Thyroid gland (tissue), 4 donors: ENCODE results near the gene UNC5C. TPM values are rescaled to one million over a fixed set of nuclear protein-coding genes. Genes with fewer than 3 reads are reported as not detected.

Experiments
- DNase-seq, 2 donors: peaks; one replicate each; pipeline ENCODE4 v3.0.0-alpha.2; 2019
- H3K27ac ChIP-seq, 3 donors: fragments of 200-600 bp; sonication (generic); 1 replicate in 2 of 3; 2 replicates in 1 of 3; pipeline ENCODE4 v1.5.1; 2016 to 2019; ENCODE audit warnings: mild to moderate bottlenecking in 1 of 3, moderate library complexity in 1 of 3
- H3K27me3 ChIP-seq: fragments of 200-600 bp; sonication (generic); one replicate; pipeline ENCODE4 v1.5.1; 2019
- H3K36me3 ChIP-seq, 2 donors: fragments of 200-600 bp; sonication (generic); one replicate each; pipeline ENCODE4 v1.5.1; 2016 to 2019
- H3K4me1 ChIP-seq, 2 donors: fragments of 200-600 bp; sonication (generic); one replicate each; pipeline ENCODE4 v1.5.1; 2017 to 2019
- H3K4me3 ChIP-seq, 3 donors: fragments of 200-600 bp; sonication (generic); replicated peaks in 1 of 3; 1 replicate in 2 of 3; 2 replicates in 1 of 3; pipeline ENCODE4 v1.5.1; 2016; ENCODE audit warnings: mild to moderate bottlenecking in 1 of 3
- H3K9me3 ChIP-seq: fragments of 200-600 bp; sonication (generic); one replicate; pipeline ENCODE4 v1.5.1; 2017
- CTCF ChIP-seq, 6 experiments: fragments of 200-600 bp in 3 of 6; fragments of 450-650 bp in 3 of 6; sonication (generic) in 3 of 6; IDR thresholded peaks; one replicate each; pipeline ENCODE4 v1.5.1; 2016 to 2019; ENCODE audit warnings: antibody characterized with exemption in 6 of 6, mild to moderate bottlenecking in 2 of 6, inconsistent platforms in 1 of 6, moderate library complexity in 1 of 6
- POLR2A ChIP-seq, 2 donors: fragments of 450-650 bp; IDR thresholded peaks; one replicate each; pipeline ENCODE4 v1.6.1; 2017; ENCODE audit warnings: antibody characterized with exemption in 2 of 2, mild to moderate bottlenecking in 2 of 2, moderate library complexity in 1 of 2
- WGBS, 2 donors: methylation state at CpG; one replicate each; pipeline ENCODE4 v1.1.5; 2017; 5-methylcytosine and 5-hydroxymethylcytosine counted together
- intact Hi-C: fragments of 100-400 bp; cut with DNase I; formaldehyde crosslinking; loops from one replicate; pipeline ENCODE4 v1.15.1; 2023
- total RNA-seq, 4 donors: library from RNA; depleted of rRNA; stranded (reverse); fragments of >200 nt; gene quantifications; one replicate each; pipeline ENCODE4 v1.2.3, GENCODE V29; 2016

UNC5C gene
- total RNA-seq, 4 donors from 2014 or later: 27.1 to 72.0 (median 59.0) TPM

GRCh38 chr4:95216636-95217035 is 332.1 kb downstream of the UNC5C start:
- WGBS, 2 donors: 87 to 92% methylated on average over 3 of the region's 3 CpGs
- DNase-seq: no peak

GRCh38 chr4:95215991-95216605 is 332.7 kb downstream of the UNC5C start:
- peaks cover 0 to 3% of the 10 kb centered on the region in 2 donors for H3K36me3 ChIP-seq
- no peaks in the 10 kb centered on the region for H3K4me1 ChIP-seq
- no peaks in the 10 kb centered on the region for H3K9me3 ChIP-seq
- intact Hi-C loops: no loop called here
- DNase-seq: no peak
- no peak overlapping the region for H3K27ac ChIP-seq
- H3K4me3 ChIP-seq: no peak overlapping the region
- no peaks in the 10 kb centered on the region for H3K27me3 ChIP-seq
- TF ChIP-seq POLR2A (IDR thresholded peaks at IDR 0.05) (no peak), CTCF (IDR thresholded peaks at IDR 0.05) (no peak)
- 87 to 93% methylated on average over 7 of the region's 7 CpGs for WGBS, 2 donors

More at GRCh38 chr4:95216636-95217035, 332.1 kb downstream of the UNC5C start:
- H3K27ac ChIP-seq: no peak overlapping the region
- no peak for TF ChIP-seq POLR2A (IDR thresholded peaks at IDR 0.05)
- TF ChIP-seq CTCF (IDR thresholded peaks at IDR 0.05): no peak
- H3K36me3 ChIP-seq: peaks cover 0 to 3% of the 10 kb centered on the region in 2 donors
- no peaks in the 10 kb centered on the region for H3K4me1 ChIP-seq
- no peak overlapping the region for H3K4me3 ChIP-seq
- intact Hi-C loops: no loop called here
- no peaks in the 10 kb centered on the region for H3K27me3 ChIP-seq
- H3K9me3 ChIP-seq: no peaks in the 10 kb centered on the region

- intact Hi-C loops: no loop called here
Measured at GRCh38 chr4:95215043-95215442, 333.7 kb downstream of the UNC5C start.

GRCh38 chr4:95214408-95214807 is 334.4 kb downstream of the UNC5C start:
- no peaks in the 10 kb centered on the region for H3K27me3 ChIP-seq
- intact Hi-C loops: no loop called here
- no peaks in the 10 kb centered on the region for H3K9me3 ChIP-seq
- 89 to 95% methylated on average over 5 of the region's 5 CpGs for WGBS, 2 donors
- peaks cover 0 to 3% of the 10 kb centered on the region in 2 donors for H3K36me3 ChIP-seq
- H3K4me3 ChIP-seq: no peak overlapping the region
- no peak overlapping the region for H3K27ac ChIP-seq
- no peak for DNase-seq
- H3K4me1 ChIP-seq: no peaks in the 10 kb centered on the region
- TF ChIP-seq CTCF (IDR thresholded peaks at IDR 0.05) (no peak), POLR2A (IDR thresholded peaks at IDR 0.05) (no peak)

More at GRCh38 chr4:95215043-95215442, 333.7 kb downstream of the UNC5C start:
- Histone ChIP-seq H3K9me3 (no peaks in the 10 kb centered on the region), H3K4me3 (no peak overlapping the region), H3K27me3 (no peaks in the 10 kb centered on the region), H3K4me1 (no peaks in the 10 kb centered on the region), H3K27ac (no peak overlapping the region), H3K36me3 (peaks cover 0 to 3% of the 10 kb centered on the region in 2 donors)
- TF ChIP-seq CTCF (IDR thresholded peaks at IDR 0.05) (no peak), POLR2A (IDR thresholded peaks at IDR 0.05) (no peak)
- WGBS, 2 donors: 72 to 76% methylated on average over 5 of the region's 5 CpGs
- DNase-seq: no peak

GRCh38 chr4:95213366-95213765 is 335.4 kb downstream of the UNC5C start:
- DNase-seq: no peak
- Histone ChIP-seq H3K4me3 (no peak overlapping the region), H3K9me3 (no peaks in the 10 kb centered on the region), H3K36me3 (no peaks in the 10 kb centered on the region), H3K4me1 (no peaks in the 10 kb centered on the region), H3K27ac (no peak overlapping the region), H3K27me3 (no peaks in the 10 kb centered on the region)
- TF ChIP-seq CTCF (IDR thresholded peaks at IDR 0.05) (no peak), POLR2A (IDR thresholded peaks at IDR 0.05) (no peak)
- WGBS, 2 donors: 84 to 85% methylated on average over 8 of the region's 8 CpGs
- intact Hi-C loops: no loop called here
